ENCODE data around the gene GNG12.
A peak's percentile ranks its signal among the peaks of the same experiment; 100 is the strongest.

Gene GNG12

DNA sequence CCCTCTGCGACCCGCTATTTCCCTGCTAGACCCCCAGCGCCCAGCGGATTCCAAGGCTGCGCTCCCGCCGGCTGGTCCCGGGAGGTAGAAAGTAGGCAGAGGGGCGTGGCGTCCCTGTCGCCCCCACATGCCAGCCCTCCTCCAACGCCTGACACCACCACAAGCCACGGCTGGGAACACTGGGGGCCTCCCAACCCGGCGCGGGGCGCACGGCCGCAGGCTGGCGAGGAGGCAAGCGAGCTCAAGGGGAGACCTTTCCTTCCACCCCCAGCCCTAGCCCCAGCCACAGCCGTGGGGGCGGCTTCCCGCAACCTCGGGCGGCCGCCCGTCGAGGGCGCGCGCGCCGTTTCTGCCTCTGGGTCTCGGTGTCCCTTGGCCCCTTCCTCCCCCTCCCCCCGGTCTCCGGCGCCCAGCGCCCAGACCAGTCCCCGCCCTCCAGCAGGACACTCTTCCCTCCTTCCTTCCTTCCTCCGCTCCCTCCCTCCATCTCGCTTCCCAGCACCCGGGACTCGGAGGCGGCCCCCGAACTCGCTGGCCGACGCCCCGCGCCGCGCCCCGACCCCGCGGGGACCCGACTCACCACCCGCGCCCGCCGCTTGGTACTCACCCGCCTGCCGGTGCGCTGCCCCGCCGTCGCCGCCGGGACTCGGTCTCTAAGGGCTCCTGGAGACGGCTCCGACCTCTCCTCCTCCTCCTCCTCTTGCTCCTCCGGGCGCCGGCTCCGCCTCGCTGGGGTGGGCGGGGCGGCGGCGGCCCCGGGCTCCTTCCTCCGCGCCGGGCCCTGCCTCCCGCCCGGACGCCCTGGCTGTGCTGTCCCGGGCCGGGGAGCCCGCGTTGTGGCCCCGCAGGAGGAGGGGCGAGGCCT, at the start of gene GNG12:
TSS of gene GNG12 (minus strand) at position 731 of the 865 bp plus-strand sequence. CDS start 125,781 bp downstream, outside the sequence.
- DNase-seq = no peak

DNA sequence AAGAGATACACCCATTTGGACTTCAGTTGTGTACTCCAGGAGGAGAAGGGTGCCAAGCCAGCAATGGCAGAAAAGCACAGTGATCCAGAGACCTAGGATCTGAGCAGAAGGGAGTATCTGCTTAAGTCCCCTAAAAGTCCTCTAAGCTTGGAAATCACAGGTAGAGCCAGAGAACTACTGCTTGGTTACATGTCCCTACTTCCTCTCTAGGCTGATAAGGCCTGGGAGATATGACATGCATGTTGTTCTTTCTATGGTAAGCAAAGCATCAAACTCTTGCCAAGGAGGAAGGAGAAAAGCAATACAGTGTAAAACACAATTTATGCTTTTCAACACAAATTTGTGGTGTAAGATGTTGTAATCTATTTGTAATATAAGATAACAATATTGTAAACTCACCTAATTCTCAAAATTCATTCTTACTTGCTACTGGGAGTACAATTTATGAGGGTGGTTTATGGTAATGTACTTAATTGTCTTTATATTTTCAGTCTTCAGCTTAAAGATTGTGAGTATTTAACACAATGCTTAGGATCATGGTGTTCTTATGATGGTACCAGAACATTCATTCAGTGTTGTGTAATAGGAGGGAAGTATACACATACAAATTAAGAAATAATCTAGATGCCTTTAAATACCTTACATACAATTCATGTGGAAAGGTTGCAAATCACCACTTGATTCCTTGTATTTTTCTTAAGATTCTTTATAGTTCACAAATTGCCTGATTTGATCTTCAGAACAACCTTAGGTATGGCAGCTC, 49.1 kb upstream of the GNG12 start:
- DNase-seq = no peak

DNA sequence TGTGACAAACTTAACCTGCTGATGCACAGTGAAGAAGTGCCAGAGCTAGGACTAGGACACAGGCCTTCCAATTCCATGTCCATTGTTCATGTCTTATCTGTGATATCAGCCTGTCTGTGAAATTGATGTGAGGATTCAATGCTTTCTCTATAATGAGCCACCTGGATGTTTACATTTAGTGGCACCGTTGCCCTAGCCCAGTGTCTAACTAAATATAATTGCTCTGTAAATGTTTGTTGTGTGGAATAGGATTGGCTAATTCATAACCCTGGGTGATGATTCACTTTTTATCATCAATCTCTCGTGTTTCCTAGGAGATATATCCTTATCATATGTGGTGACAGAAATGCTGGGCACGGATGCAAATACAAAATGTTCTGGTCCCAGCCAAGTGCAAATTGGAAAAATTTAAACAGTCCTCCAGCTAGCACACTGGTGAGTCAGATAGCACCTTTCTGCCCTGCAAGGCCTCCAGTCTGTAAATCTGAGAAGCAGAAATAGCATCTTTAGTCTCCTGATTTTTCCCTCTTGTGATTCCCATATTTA, 46.9 kb upstream of the GNG12 start:
- DNase-seq = peak; percentile 98

DNA sequence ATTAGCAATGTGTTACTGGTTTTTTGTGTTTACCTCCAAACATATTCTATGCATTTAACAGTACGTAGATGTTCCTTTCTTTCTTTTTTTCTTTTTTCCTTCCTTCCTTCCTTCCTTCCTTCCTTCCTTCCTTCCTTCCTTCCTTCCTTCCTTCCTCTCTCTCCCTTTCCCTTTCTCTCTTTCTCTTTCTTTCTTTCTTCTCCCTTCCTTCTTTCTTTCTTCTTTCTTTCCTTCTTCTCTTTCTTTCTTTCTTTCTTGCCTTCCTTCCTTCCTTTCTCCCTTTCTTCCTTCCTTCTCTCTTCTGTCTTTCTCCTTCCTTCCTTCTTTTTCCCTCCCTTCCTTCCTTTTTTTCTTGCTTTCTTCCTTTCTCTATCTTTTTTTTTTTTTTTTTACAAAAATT, 46.2 kb upstream of the GNG12 start:
- DNase-seq = no peak

DNA sequence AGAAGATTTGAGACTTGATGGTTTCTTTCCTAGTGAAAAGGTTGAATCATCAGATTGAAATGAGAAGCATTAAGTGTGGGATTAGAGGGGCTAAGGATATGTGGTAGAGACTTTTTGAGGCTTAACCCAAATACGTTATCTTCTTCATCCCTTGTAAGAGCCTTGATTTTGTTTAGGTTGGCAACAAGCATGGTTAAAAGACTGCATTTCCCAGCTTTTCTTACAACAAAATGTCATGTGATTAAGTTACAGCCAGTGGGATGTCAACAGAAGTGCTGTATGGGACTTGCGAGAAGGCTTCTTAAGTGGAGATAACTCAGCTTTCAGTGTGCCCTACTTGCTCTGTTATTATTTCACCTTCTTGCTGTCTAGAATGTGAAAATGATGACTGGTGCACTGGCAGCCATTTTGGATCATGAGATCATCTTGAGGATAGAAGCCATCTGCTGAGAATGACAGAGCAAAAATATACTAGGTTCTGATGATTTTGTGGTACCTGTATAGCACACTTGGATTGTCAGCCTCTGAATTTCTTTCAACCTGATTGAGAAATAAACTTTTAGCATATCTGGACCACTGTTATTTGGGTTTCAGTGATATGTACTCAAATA, 41.3 kb upstream of the GNG12 start:
- no peak for DNase-seq

DNA sequence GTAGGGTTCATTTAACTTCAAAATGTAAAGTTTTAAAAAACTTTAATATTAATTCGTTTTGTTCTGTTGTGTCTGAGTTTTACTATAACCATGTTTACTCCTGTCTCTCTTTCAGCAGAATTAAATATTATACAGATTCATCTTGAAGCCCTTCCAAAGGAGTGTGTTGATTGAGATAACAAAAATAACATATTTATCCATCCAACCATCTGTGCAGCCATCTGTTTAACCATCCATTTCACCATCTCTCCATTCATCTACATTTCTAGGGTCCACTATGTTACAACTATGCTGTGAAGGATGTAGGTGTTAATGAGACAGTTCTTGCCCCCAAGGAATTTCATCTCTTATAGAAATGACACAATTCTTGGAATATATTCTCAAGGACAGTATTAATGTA, 36.0 kb upstream of the GNG12 start:
- DNase-seq = no peak

DNA sequence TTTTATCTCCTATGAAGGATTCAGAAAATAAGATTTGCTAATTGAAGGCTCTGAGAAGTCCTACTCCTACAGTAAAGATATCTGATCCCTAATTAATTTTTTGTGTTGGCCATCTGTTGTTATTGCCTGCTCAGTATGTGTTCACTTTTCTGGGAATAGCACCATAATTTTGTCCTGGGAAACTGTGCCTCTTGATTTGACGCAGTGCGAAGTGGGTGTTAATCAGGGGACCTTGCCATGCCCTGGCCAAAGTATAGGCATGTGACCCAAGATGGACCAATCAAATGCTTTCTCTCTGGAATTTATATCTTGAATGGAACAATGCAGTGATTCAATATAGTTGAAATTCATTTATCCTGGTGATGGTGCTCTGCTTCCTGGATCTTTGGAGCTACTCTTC, 30.4 kb upstream of the GNG12 start:
- no peak for DNase-seq

DNA sequence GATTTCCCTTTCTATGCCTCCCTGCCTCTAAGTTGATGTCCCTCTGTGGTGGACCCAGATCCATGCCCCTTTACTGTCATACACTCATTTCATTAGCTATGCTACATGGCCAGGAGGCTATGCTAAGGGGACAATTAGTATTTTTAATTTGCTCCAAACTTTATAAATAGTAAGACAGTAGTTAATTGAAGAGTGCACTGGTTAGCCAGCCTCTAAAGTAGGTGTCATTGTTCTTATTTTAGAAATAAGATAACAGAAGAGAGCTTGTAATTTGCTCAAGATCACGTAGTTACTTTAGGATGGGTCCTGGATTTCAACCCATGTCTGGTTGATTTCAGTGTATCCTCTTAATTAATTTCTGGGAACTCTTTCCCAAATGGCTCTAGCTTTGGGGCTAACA, 29.4 kb upstream of the GNG12 start:
- DNase-seq = no peak

DNA sequence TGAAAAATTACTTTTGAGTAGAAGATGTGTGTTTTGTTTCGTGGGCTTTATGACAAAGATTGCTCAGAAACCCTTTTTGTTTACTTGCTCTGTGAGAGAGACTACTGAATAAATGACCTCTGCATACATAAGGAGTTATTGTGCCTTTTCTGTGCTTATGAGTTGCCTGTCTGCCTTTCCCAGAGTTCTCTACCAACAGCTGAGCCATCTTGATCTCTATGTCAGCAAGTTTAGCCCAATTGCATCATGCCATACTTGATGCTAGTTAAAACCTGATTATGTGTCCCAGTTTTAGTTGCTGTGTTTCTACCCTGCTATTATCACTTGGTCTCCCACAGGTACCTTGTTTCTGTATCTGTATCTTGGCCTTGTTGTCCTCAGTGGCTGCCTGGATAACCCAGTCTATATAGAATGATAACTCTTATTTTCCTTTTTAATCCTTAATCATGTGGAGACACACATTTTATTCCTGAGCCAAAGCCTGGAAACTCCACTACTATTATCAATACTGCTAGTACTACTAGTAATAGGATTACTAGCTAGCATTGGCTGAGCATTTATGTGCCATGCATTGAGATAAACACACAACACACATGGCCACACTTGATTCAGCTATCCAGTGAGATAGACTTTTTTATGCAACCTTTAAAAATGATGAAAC, 28.7 kb upstream of the GNG12 start:
- DNase-seq = no peak

DNA sequence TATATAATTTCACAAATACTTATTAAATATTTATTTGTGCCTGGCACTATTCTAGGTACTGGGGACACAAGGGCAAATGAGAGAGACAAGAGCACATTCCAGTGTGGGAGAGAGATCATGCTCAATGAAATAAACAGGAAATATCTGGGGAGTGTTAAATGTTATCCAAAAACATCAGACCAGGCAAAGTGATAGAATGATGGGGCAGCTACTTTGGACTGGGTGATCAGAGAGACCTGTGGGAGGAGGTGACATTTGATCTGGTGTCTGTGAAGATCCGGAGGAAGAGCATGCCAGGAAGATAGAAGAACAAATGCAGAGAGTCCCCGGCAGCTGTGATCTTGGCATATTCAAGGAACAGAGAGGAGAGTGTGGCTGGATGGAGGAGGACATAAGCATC, 27.5 kb upstream of the GNG12 start:
- DNase-seq = no peak

DNA sequence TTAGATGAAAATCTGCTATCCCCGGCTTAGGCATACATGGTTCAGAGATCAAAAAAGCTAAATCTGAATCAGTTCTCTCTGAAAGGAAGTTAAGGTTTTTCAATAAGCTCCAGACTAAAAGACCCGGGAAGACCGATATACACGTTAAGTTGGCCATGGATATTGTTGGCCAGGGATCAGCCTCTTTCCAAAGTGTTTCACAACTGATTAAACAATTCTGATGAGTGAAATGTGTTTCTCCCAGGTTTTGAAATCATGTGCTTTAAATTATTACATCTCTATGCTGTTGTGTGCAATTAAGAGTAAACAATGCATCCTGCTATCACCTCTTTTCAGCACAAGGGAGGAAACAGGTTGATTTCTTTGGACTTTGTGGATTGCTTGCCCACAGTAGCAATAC, 23.7 kb upstream of the GNG12 start:
- DNase-seq = no peak

DNA sequence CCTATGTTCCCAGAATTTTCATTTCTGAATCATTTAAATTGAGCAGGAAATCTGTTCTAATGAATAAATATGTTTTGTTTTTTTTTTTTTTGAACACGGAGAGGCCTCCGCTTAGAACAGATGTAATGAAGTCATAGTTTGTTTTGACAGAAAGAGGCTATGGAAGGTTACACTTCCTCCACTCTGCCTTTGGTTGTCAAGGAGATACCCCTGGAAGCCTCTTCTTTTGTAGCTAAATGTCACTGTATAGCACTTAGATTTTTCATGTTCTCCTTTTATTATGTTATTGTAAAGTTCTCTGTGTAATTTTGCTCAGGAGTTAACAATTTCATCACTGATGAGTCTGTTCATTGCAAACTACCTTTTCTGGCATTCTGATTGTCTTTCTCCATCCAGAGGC, 22.7 kb upstream of the GNG12 start:
- peak; percentile 78 for DNase-seq

DNA sequence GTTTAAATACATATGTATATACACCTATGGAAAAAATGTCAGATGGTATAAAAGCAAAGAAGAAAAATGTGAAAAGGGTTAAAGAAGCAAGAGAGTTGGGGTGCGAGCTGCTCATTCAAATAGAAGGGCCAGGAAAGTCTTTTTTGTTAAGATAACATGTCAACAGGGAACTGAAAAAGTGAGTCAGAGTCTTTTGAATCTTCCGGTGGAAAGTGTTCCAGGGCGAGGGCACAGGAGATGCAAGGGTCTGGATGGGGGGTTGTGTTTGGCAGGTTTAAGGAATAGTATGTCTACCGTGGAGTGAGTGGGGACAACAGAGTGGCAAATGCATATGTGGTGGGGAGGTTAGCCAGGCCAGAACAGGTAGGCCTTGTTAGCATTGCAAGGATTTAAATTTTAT, 22.2 kb upstream of the GNG12 start:
- DNase-seq = no peak

DNA sequence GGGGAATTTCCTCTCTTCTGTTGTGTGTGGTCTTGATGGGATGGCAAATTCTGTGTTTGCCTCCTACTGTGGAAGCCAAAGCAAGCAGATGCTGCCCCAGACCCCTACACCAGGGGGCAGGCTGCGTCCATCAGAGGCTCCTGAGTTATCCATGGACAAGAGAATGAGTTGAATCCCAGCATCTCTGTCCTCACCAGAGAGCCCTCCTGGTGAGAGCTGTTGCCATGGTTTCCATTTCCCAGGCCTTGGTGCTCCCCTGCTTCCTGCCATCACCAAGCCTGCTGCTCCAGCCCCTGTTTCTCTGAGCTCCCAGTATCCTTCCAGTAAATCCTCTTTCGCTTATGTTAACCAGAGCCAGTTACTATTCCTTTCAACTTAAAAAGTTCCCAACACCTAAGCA, 20.4 kb upstream of the GNG12 start:
- peak; percentile 89 for DNase-seq

DNA sequence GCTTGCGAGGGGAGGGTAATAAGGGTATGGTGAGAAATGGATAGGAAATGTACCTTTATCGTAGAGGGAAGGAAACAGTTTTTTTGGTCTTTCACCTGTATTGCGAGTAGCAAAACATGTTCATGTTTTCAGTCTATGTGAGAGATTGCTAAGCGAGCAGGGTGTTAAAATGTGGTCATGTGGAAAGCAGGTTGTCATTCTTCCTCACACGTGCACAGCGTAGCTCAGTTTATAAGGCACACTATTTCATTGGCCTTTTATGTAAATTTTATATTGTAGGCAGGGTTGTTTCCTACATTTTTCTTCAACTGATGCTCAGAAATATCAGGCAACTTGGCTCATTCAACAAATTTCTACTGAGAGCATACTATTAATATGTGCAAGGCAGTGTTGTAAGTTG, 18.5 kb upstream of the GNG12 start:
- no peak for DNase-seq

DNA sequence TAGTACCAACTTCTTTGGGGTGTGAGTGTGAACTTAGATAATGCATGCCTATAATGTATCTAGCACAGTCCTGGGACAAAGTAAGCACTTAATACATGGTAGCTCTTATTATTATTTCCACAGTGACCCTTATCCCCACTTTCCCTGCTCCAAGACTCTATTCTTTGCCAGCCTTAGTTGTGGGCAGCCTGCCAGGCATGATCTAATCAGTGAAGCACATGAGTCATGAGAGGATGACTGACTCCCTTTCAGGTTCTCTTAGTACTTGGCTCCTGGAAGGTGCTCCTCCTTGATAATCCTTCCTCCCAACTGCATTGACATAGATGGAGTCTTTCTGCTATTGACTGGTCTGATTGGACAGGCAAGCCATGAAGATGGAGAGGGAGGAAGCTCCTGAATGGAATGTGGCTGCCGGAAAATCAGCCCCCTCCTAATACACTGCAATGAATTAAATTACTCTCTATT, 17.4 kb upstream of the GNG12 start:
- DNase-seq = no peak

DNA sequence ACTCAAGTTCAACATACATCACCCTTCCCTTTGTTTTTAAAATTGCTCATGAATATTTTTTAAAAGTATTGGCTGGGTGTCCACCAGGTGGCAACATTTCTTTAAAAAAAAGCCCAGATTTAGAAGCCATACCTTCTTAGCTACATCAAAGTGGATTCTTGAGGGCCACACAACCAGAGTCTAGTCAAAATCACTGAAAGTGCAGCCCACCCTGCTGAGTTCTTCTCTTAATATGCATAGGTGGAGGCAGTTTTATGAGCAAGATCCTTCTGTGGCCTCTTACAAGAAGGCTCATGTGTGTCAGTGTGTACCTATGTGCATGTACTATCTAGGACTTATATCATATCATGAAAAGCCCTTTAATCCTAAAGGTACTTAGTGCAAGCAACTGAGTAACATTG, 16.9 kb upstream of the GNG12 start:
- DNase-seq = peak; percentile 32

DNA sequence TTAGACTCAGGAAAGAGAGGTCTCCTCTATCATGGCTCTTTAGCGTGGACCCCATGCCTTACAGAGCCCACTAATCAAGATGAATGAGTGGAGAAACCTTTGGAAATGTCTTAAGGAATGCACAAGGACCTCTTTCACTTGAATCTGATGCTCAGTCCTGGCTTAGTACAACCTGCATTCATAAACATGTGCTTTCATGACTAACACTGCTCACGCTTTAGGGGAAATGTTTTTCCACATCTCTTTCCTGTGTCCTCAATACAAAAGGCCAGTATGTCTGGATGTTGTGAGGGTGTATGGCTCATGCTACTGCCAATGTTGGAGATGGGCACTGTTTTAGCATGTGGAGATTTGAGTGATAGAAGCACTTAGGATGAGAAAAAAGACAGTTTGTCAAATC, 14.2 kb upstream of the GNG12 start:
- DNase-seq = no peak

DNA sequence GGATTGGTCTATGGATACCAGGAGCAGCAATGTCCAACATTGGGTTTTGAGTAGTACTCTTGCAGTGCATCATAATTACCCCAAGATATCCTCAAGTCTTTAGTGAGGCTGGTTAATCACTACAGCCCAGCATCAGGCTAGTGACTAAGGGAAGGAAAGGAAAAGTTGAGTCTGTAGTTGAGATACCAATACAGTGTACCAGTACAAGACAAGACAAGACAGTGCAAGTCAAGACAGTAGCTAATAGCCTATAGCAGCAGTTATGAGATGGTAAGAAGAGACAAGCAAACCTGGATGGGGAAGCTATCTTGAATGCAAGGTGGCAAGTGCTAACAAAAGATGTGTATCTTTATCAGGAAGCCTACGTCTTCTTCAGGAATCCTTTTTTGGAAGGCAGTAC, 13.3 kb upstream of the GNG12 start:
- no peak for DNase-seq

DNA sequence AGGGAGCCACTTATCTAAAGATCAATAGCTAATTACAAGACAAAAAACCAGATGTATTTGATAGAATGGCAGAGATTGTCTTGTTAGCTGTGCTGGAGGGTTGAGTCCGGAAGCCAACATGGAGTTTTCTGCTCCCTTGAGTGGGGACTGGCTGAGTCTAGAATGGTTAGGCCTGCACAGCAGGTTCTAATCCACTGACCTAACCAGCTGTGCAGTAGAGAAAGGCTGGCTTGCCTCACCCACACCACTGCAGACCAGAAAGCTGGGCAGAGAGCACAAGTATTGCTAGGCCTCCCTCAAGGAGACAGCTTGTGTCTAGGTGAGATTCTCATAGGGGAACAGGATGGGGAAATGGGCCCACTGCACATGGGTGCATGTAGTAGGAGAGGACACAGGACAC, 11.7 kb upstream of the GNG12 start:
- DNase-seq = no peak

DNA sequence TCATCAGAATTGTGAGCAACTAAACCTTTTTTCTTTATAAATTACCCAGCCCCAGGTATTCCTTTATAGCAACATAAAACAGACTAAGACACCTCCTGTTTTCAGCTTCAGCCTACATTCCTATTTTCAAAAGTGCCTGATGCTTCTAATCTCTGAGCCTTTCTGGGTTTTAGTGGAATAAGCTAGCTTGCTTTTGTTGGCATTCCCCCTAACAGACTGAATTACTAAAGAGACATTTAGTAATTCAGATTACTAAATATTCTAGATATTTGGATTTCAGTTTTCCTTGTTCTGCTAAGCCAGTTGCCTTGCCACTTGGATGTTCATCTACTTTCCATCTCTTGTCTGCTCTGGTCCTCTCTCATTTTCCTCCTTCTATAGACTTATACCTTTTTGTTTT, 10.5 kb upstream of the GNG12 start:
- DNase-seq = no peak

DNA sequence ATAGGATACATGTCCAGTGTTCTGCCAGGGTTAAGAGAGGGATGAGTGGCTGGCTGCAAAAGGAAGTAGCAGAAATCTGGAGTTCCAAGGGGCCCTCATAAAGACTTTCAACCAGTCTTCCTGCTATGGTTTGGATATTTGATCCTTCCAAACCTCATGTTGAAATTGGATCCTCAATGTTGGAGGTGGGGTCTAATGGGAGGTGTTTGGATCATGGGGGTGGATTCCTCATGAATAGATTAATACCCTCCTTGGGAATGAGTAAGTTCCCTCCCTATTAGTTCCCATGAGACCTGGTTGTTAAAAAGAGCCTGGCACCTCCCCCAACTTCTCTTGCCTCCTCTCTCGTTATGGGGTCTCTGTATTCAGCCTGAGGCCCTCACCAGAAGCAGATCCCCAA, 10.1 kb upstream of the GNG12 start:
- DNase-seq = no peak

DNA sequence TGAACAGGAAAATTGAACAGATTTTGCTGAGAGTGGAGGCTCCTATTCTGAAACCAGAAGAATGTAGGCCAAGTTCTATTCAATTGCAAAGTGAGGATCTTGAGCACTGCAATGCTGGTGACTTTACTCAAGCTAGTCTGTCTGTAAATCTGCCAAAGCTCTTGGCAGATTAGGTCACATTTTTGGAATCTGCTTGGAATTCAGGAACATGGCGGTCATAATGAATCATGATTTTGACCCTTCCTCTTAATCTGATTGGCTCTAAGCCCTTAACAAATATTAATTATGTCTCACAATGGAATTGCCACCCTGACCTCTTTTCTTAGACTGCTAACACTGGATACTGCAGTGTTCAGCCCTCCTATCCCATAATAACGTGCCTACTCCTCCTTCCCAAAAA, 7.2 kb upstream of the GNG12 start:
- DNase-seq = no peak
